AG10803 (cell line): ENCODE data around the gene RANBP10.

Experiments
- DNase-seq: peaks from one replicate; pipeline ENCODE4 v3.0.0; 2010; ENCODE audit warnings: low read depth
- H3K4me3 ChIP-seq: 2 replicates; pipeline ENCODE4 v1.5.1; 2011; ENCODE audit warnings: mild to moderate bottlenecking, low read length, control low read depth
- TF ChIP-seq, protein P1 (sequence below): conservative IDR thresholded peaks from 2 replicates; pipeline ENCODE4 v1.5.1; 2011; ENCODE audit warnings: mild to moderate bottlenecking, low read length, control low read depth, inconsistent platforms

RANBP10 gene

DNA sequence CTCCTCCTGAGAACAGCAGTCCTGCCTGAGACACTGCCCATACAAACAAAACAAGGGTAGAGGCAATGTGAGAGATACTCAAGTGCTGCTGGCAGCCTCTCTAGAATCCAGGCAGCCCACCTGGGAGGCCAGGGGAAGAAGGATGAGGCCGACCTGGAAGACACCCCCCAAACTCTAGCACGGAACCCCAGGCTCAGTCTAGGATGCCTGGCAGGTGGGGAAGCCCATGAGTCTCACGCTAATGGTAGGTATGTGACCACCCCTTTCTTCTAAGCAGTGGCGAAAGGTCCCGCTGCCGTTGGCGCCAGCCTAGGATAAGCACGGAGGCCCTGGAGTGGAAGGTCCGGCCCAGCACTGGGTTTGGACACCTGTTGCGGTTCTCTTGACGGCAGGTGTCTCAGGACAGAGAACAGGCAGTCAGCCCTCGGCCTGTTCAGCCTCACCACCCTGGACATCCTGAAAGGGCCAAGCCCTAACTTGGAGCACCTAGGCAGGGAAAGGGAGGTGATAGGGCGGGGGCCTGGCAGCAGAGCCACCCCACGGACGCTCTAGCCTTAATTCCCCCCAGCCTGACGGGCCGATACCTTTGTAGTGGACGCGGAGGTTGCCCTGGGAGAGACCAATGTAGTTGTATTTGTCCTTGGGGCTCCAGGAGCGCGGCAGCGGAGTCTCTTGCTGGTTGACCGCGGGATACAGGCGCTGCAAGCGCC lies 487 bp downstream of the RANBP10 start:
- H3K4me3 ChIP-seq, result peak overlapping the region; percentile 96
- DNase-seq, result no peak
- TF ChIP-seq, protein P1, sequence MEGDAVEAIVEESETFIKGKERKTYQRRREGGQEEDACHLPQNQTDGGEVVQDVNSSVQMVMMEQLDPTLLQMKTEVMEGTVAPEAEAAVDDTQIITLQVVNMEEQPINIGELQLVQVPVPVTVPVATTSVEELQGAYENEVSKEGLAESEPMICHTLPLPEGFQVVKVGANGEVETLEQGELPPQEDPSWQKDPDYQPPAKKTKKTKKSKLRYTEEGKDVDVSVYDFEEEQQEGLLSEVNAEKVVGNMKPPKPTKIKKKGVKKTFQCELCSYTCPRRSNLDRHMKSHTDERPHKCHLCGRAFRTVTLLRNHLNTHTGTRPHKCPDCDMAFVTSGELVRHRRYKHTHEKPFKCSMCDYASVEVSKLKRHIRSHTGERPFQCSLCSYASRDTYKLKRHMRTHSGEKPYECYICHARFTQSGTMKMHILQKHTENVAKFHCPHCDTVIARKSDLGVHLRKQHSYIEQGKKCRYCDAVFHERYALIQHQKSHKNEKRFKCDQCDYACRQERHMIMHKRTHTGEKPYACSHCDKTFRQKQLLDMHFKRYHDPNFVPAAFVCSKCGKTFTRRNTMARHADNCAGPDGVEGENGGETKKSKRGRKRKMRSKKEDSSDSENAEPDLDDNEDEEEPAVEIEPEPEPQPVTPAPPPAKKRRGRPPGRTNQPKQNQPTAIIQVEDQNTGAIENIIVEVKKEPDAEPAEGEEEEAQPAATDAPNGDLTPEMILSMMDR, result no peak

DNA sequence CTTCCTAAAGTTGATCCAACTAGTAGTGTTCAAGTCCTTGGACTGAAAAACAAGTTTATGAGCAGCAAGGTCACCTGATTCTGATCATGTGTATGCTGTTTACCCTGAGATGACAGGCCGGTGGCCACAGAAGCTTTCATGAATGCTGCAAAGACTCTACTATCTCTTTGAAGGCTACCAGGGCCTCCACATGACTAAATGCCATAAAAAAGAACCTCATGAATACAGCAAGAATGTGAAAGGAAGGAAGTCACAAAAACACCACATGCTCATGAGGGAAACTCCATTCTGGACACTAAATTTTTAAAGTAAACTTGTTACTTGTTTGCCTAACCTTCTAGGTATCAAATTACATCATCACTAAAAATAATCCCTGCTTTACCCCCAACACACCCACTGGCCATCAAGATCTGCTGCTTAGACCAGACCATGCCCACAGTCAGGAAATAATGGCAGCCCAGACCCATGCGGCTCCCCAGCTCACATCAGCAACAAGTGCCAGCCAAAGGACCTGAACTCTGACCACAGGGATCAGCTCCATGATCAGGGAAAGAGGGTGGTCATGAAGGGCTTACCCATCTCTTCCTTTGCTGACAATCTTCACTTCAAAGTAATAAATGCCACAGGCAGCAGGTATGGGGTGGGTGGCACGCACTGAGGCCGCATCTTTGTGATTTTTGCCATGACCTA lies 1.4 kb downstream of the RANBP10 start:
- TF ChIP-seq, protein P1, result no peak
- DNase-seq, result no peak
- peak overlapping the region; percentile 96 for H3K4me3 ChIP-seq

DNA sequence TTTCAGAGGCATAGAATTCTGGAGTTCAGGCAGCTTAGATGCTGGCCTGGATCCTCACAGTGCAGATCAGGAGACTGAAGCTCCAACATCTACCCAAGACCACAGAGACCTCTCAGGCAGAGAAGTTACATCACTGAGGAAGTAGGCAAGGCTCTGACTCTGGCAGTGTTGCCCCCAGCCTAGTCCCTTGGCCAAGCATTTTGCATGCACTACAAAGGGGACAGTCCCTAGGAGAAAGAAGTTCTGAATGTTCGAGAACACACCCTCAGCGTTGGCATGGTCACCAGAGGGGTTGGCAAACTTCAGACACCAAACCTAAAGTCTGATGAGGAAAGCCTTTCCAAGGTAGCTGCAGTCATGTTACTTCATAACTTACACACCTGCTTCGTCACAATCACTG lies 2.5 kb downstream of the RANBP10 start:
- DNase-seq, result no peak
- TF ChIP-seq, protein P1, result no peak
- H3K4me3 ChIP-seq, result no peak overlapping the region

DNA sequence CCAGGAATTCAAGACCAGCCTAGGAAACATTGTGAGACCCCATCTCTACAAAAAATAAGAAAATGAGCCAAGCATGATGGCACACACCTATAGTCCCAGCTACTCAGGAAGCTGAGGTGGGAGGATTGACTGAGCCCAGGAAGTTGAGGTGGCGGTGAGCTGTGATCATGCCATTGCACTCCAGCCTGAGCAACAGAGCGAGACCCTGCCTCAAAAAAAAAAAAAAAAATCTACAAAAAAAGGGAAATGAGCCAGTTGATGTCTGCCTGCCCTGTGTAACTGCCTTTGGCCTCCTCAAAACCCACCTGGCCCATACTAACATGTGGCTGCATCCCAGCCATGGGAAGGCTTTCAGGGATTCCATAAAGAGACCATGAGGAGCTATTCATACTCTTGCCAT lies 4.5 kb downstream of the RANBP10 start:
- TF ChIP-seq, protein P1, result no peak
- H3K4me3 ChIP-seq, result no peak overlapping the region
- DNase-seq, result no peak

DNA sequence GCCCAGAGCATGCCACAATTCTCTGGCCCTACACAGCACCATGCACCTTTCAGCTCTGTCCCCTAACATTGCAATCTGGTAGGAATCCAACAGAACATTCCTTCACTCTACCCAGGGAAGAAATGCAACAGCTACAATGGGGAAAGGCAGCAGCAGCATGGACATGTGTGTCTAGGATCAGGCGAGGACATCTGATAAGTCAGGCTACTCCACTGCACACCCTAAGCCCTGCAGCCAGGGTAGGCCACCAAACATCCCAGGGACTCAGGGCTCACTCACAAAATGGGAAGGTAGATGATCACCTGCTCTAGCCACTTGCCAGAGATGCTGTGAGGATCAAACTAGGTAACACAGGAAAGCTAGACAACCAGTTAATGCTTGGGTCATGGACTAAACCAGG lies 5.1 kb downstream of the RANBP10 start:
- H3K4me3 ChIP-seq, result no peak overlapping the region
- DNase-seq, result no peak
- TF ChIP-seq, protein P1, result no peak

DNA sequence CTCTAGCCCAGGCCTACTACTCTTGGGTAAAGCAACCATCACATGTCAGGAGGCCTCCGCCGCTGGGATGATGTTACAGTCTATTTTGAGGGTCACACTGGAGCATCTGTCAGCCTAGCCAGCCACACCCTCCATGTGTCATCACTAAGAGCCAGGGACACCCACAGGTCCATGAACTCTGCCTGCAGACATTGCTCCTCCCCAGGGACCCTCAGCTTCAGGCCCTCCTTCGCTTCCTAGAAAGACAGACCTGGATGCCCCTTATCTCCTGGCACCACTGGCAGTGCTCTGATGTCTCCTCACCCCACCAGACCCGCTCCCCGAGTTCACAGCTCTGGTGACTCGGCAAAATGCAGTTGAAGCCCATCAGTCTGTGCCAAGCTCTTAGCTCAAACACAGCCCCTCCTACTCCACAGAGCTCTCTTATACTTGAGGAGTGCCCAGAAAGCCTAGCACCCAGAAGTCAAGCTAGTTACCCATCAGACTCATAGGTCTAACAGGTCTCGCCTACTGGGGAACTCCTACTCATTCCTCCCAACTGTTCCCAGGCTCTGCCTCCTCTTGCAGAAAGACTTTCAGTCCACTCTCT lies 5.9 kb downstream of the RANBP10 start:
- TF ChIP-seq, protein P1, result no peak
- H3K4me3 ChIP-seq, result no peak overlapping the region
- DNase-seq, result peak; percentile 11

DNA sequence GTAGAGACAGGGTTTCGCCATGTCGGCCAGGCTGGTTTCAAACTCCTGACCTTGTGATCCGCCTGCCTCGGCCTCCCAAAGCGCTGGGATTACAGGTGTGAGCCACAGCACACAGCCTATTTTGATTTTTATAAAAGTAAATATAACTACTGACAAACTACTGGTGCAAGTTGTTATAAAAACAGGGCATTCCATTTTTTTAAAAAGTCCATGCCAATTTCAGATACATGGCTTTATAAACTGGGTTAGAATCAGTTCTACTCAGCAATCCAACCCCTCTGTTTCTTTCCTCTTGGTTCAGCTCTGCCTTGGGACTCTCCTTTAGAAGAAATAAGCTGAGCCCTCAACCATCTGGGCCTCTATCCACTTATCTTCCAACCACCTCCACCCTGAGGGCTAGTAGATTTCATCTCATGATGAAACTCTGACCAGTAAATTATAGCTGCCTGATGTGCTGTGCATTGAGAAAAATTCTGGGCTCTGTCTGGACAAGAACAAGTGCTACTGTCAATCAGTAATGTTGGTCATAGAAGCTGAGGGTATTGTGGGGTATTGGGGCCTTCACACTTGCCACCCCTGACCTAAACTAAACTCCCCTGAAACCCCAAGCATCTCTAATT lies 10.2 kb downstream of the RANBP10 start:
- DNase-seq, result no peak
- no peak overlapping the region for H3K4me3 ChIP-seq
- TF ChIP-seq, protein P1, result no peak
